HEK293T (cell line): ENCODE measurements around the gene SLC22A31.

Experiments used
- ARNT ChIP-seq: fragments of 450-650 bp; IDR thresholded peaks from 2 replicates; pipeline ENCODE4 v1.6.1; 2017; ENCODE audit warnings: mild to moderate bottlenecking
- ELF4 ChIP-seq: fragments of 450-650 bp; IDR thresholded peaks from 2 replicates; pipeline ENCODE4 v1.6.1; 2017; ENCODE audit warnings: antibody characterized with exemption
- FOXA1 ChIP-seq: fragments of 450-650 bp; IDR thresholded peaks from 2 replicates; pipeline ENCODE4 v1.6.1; 2016; ENCODE audit warnings: mild to moderate bottlenecking
- FOXK2 ChIP-seq: fragments of 450-650 bp; IDR thresholded peaks from 2 replicates; pipeline ENCODE4 v1.6.1; 2016; ENCODE audit warnings: mild to moderate bottlenecking
- FOXM1 ChIP-seq: fragments of 450-650 bp; IDR thresholded peaks from 2 replicates; pipeline ENCODE4 v1.6.1; 2017; ENCODE audit warnings: mild to moderate bottlenecking, borderline replicate concordance
- HDGF ChIP-seq: fragments of 450-650 bp; IDR thresholded peaks from 2 replicates; pipeline ENCODE4 v1.6.1; 2017; ENCODE audit warnings: antibody characterized with exemption, borderline replicate concordance
- L3MBTL2 ChIP-seq: fragments of 450-650 bp; conservative IDR thresholded peaks from 2 replicates; pipeline ENCODE4 v1.6.1; 2016; ENCODE audit warnings: mild to moderate bottlenecking
- LEF1 ChIP-seq: fragments of 450-650 bp; IDR thresholded peaks from 2 replicates; pipeline ENCODE4 v1.6.1; 2017; ENCODE audit warnings: mild to moderate bottlenecking, borderline replicate concordance
- NFRKB ChIP-seq: fragments of 450-650 bp; IDR thresholded peaks from 2 replicates; pipeline ENCODE4 v1.6.1; 2016; ENCODE audit warnings: mild to moderate bottlenecking, moderate library complexity
- PKNOX1 ChIP-seq: fragments of 450-650 bp; IDR thresholded peaks from 2 replicates; pipeline ENCODE4 v1.6.1; 2016
- SP1 ChIP-seq: fragments of 450-650 bp; IDR thresholded peaks from 2 replicates; pipeline ENCODE4 v1.6.1; 2017
- SUZ12 ChIP-seq: fragments of 450-650 bp; IDR thresholded peaks from 2 replicates; pipeline ENCODE4 v1.6.1; 2016; ENCODE audit warnings: mild to moderate bottlenecking
- TARDBP ChIP-seq: fragments of 450-650 bp; IDR thresholded peaks from 2 replicates; pipeline ENCODE4 v1.6.1; 2016

GRCh38 chr16:89155851-89156739 is 44.2 kb downstream of the SLC22A31 start:
- TF ChIP-seq FOXM1 (no peak), FOXK2 (no peak), ARNT (no peak), SUZ12 (no peak), SP1 (no peak), FOXA1 (no peak), PKNOX1 (no peak), TARDBP (no peak), ELF4 (no peak), L3MBTL2 (no peak), LEF1 (no peak), NFRKB (no peak), HDGF (no peak)
